Activated CD8-positive, alpha-beta memory T cell treated with anti-CD3 and anti-CD28 coated beads for 1 hour (primary cell): ENCODE data around the gene CNTNAP5.

Experiments used
- DNase-seq, 2 donors: peaks; one replicate each; pipeline ENCODE4 v3.0.0-alpha.2; 2020; ENCODE audit warnings: low read depth in 1 of 2; ENCODE audit errors: extremely low read depth in 1 of 2

The CNTNAP5 gene

GRCh38 chr2:124664363-124664762 lies 639.3 kb downstream of the CNTNAP5 start:
- no peak for DNase-seq

DNA sequence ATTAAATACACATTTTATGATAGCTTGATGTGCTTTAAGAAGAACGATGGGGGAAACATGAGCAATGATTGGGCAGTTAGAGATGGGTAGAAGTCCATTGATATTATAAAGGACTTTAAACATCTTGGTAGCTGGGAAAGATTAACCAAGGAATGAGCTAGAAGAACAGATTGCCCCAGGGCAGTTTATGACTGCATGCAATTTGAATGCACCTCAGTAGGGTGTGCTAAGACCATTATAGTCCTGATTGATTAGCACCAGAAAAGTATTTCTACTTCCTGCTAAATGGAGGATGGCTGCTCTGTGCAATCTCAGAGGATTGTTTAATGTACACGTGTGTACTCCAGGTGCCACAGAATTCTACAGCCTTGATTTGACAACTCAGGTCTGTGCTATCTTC lies 641.9 kb downstream of the CNTNAP5 start:
- DNase-seq, result no peak

DNA sequence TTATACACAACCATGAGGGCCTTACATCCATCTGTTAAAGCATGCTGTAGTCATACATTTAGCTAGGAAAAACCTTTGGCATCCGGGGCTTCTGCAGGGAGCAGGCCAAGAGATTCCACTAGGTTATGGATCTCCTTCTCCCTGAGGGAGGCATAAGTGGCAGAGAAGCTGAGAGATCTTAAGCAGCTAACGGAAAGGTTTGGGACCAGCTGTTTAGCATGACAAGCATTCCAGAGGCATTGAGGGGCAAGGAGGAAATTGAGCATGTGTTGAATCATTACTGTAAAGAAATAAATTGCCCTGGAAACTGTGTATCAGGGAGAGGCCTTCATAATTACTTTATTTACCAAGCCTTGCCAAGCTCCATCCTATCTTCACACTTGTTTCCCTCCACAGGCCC lies 643.1 kb downstream of the CNTNAP5 start:
- no peak for DNase-seq

- DNase-seq, result no peak
Observed at GRCh38 chr2:124670187-124670586, 645.1 kb downstream of the CNTNAP5 start.

- no peak for DNase-seq
Observed at GRCh38 chr2:124678043-124678442, 653.0 kb downstream of the CNTNAP5 start.

- no peak for DNase-seq
Observed at GRCh38 chr2:124683536-124684428, 658.7 kb downstream of the CNTNAP5 start.

GRCh38 chr2:124689348-124689747 lies 664.3 kb downstream of the CNTNAP5 start:
- DNase-seq, result no peak

DNA sequence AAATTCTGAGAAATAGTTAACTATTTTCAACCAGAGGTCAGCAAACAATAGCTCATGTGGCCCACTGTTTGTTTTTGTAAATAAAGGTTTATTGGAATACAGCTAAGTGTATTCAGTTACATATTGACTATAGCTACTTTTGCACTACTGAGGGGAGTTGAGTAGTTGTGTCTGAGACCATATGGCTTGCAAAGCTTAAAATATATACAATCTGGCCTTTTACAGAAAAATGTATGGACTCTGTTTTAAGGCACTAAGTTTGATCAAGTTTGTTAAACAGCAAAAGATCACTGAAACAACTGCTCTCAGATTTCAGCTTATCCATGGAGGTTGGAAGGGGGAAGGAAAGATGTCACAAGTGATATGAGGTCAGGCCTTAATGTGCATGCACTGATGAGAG lies 667.1 kb downstream of the CNTNAP5 start:
- no peak for DNase-seq

- no peak for DNase-seq
Observed at GRCh38 chr2:124692707-124693106, 667.6 kb downstream of the CNTNAP5 start.

DNA sequence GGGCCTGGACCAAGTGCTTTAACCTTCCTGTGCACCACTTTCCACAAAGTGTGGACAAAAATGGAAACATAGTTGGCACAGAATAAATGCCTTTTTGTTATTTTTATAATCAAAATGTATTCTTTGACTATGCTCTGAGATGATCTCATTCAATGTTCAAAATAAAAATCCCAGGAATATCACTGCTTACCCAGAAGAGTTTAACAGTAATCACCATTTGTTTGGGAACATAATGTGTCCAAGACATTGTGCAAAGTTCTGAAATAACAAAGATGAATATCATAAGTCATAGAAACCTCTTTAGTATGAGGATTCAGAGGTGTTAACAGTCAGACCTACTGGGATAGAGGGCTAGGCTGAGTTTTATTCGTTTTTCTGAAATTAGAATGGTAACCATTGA lies 668.1 kb downstream of the CNTNAP5 start:
- DNase-seq, result no peak

GRCh38 chr2:124698979-124699565 lies 674.0 kb downstream of the CNTNAP5 start:
- no peak for DNase-seq

DNA sequence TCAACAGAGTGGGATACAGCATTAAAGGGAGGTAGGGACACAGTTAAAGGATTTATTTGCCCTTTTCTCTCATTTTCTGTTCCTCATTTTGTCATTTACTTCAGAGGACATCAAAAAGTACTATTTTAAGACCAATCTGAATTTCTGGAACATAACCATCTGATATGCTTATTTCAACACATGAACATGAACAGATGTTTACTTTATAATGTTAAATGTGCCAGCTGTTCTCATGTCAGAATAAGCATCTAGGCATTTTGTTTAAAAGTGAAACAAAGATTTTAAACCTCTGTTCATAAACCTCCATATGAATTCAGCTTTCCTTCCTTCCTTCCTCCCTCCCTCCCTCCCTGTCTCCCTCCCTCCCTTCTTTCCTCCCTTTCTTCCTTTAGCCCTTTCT lies 677.7 kb downstream of the CNTNAP5 start:
- DNase-seq, result no peak

DNA sequence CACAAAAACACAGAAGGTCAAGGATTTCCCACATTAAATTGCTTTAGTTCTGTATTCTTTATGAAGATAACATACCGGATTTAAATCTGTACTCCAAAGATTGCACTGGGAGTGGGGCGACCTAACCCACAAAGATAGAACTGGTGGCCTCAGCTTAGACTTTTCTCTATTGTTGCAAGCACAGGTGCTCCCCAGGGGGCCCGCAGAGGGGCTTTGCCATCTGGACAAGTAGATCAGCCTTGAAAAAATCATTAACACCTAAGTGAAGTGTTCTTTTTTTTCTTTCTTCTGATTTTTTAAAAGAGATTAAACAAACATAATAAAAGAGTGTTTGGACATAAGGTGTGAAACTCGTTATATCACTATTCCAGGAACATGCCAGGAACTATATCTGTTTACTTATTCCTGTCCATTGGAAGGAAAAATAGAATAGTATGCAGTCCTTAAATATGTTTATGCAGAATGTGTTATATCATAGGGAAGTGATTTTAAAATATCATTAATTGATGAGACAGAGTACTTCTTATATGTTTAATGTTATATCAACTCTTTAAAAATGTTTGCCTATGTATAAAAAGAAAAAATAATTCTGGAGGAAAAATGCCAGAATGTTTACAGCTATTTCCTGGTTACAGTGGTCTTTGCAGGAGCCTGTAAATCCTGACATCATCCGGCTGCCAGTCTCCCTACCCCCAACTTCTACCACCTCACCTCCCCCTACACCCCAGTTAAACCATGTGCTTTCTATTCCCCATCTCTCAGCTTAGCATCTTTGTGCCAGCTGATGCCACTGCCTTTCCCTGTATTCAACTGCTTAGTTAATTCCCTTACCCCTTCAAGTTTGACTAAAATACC lies 679.2 kb downstream of the CNTNAP5 start:
- no peak for DNase-seq

GRCh38 chr2:124708661-124709060 lies 683.6 kb downstream of the CNTNAP5 start:
- no peak for DNase-seq

DNA sequence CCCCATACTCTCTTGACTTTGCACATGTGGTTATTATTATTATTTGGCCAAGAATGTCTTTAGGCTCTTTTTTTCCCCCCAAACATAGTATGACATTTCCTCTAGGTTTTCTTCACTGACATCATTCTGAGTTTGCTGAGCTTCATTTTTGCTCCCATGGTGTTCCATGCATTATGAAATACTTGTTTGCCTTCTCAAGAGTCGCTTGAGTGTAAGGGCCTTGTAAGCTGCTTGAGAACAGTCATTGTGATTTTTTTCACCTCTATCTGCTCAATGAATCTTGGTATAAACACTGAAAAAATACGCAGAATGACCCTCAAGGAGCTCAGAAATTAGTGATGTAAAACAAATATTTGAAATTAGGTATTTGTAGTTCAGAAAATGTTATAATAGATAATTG lies 688.9 kb downstream of the CNTNAP5 start:
- DNase-seq, result no peak

GRCh38 chr2:124725187-124725586 lies 700.1 kb downstream of the CNTNAP5 start:
- DNase-seq, result no peak

GRCh38 chr2:124740636-124741035 lies 715.5 kb downstream of the CNTNAP5 start:
- DNase-seq, result no peak

DNA sequence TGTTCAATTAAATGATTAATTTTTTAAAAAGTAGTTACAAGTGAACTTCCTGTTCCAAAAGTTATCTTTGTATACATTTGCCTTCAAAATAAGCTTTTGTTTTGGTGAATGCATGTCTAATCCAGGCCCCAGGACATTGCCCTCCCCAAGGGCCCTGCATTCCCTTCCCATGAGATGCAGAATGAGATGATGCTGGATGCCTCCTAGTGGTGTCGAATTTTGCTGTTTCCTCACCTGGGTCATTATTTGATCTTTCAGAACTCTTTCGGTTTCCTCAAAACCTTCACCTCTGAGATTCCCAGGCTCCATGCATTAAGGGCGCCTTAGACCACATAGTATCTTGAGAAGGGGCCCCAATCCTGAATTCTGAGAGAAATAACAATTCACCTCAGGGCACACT lies 728.8 kb downstream of the CNTNAP5 start:
- DNase-seq, result no peak

DNA sequence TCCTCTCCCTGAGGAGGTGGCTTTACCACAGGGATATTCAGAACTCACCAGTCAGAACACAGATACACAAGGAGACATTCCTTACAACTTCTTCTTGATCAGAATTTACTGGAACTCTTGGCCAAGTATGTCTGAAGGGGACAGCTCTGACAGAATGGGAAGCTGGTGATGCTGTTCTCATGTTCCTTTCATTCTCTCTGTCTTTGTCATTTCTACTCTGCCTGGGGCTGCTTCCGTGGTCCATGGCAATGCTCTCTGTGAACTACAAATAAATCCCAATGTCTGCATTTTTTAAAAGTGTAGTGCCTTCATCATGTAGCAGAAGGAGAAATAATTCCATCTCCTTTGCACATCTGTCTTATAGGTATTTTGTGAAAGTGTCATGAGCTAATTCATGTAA lies 730.3 kb downstream of the CNTNAP5 start:
- no peak for DNase-seq

- no peak for DNase-seq
Observed at GRCh38 chr2:124756048-124756447, 731.0 kb downstream of the CNTNAP5 start.

GRCh38 chr2:124762388-124762787 lies 737.3 kb downstream of the CNTNAP5 start:
- DNase-seq, result no peak

DNA sequence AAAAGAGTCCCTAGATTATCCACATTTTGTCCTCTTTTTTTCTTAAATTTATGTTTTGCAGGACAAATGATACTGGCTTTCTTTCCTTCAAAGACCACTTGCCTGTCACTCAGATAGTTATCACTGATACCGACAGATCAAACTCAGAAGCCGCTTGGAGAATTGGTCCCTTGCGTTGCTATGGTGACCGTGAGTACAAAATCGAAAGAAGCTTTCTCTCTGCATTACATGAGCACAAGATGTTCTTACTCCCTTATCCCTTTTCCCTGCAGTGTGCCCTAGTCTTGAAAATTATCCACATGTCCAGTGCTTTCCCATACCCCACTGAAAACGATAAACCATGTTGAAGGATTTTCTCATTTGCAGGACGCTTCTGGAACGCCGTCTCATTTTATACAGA lies 738.5 kb downstream of the CNTNAP5 start:
- DNase-seq, result no peak
